Prostate gland (tissue), 2 donors: Measurements from ENCODE around the gene NEK1.

Experiments used
- CTCF ChIP-seq, 4 experiments: fragments of 200-600 bp in 2 of 4; fragments of 450-650 bp in 2 of 4; sonication (generic) in 2 of 4; IDR thresholded peaks; 1 replicate in 3 of 4; 2 replicates in 1 of 4; pipeline ENCODE4 v1.5.1; 2016 to 2019; ENCODE audit warnings: antibody characterized with exemption in 4 of 4, mild to moderate bottlenecking in 2 of 4, moderate library complexity in 2 of 4
- POLR2AphosphoS5 ChIP-seq: sonication (generic); formaldehyde crosslinking; IDR thresholded peaks from one replicate; pipeline ENCODE4 v1.6.1; 2017; ENCODE audit warnings: antibody characterized with exemption

GRCh38 chr4:169407217-169407845 is 205.1 kb downstream of the NEK1 start:
- TF ChIP-seq POLR2AphosphoS5 (no peak), CTCF (IDR thresholded peaks at IDR 0.05) (no peak)
